ENCODE data around the gene GIT2.

GRCh38 chr12:110010853-110011723 lies 14.9 kb upstream of the GIT2 start:
- no peak for TF ChIP-seq ZBTB42 (CRISPR knock-in tag; IDR thresholded peaks at IDR 0.05)
- TF ChIP-seq NR3C1 (CRISPR knock-in tag; IDR thresholded peaks at IDR 0.05), result no peak
- TF ChIP-seq CTCF (CRISPR knock-in tag; IDR thresholded peaks at IDR 0.05), result no peak
- no peak for TF ChIP-seq SMAD3 (CRISPR knock-in tag; IDR thresholded peaks at IDR 0.05)
- TF ChIP-seq FOXM1 (CRISPR knock-in tag; IDR thresholded peaks at IDR 0.05), result no peak
- TF ChIP-seq ISX (CRISPR knock-in tag; conservative IDR thresholded peaks at IDR 0.05), result no peak
- no peak for TF ChIP-seq RAD51 (IDR thresholded peaks at IDR 0.05; ENCODE audit: borderline replicate concordance)
- TF ChIP-seq, protein P1, sequence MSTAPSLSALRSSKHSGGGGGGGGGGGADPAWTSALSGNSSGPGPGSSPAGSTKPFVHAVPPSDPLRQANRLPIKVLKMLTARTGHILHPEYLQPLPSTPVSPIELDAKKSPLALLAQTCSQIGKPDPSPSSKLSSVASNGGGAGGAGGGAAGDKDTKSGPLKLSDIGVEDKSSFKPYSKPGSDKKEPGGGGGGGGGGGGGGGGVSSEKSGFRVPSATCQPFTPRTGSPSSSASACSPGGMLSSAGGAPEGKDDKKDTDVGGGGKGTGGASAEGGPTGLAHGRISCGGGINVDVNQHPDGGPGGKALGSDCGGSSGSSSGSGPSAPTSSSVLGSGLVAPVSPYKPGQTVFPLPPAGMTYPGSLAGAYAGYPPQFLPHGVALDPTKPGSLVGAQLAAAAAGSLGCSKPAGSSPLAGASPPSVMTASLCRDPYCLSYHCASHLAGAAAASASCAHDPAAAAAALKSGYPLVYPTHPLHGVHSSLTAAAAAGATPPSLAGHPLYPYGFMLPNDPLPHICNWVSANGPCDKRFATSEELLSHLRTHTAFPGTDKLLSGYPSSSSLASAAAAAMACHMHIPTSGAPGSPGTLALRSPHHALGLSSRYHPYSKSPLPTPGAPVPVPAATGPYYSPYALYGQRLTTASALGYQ (CRISPR knock-in tag; IDR thresholded peaks at IDR 0.05), result no peak; the same call in 1 of the 2 replicates

Measured in HepG2 (cell line).